SK-N-SH treated with all-trans-retinoic acid at 6 μM for 48 hours (cell line): Measurements from ENCODE around the gene ELFN2.

Experiments used
- ATAC-seq: fragments of 200-7000 bp; cut with Tn5 transposase; 3 replicates; pipeline ENCODE4 v1.9.1; 2020; ENCODE audit warnings: mild to moderate bottlenecking, moderate library complexity
- BACH2 ChIP-seq: fragments of 250-450 bp; sonication (Bioruptor Pico); IDR thresholded peaks from 2 replicates; pipeline ENCODE4 v1.9.0; 2021; ENCODE audit warnings: mild to moderate bottlenecking, borderline replicate concordance
- CREB5 ChIP-seq: fragments of 250-450 bp; sonication (Bioruptor Pico); IDR thresholded peaks from 2 replicates; pipeline ENCODE4 v1.5.1; 2020; ENCODE audit warnings: low read depth, mild to moderate bottlenecking, moderate library complexity
- CSDC2 ChIP-seq: fragments of 250-450 bp; sonication (Bioruptor Pico); IDR thresholded peaks from 2 replicates; pipeline ENCODE4 v1.5.0; 2020; ENCODE audit warnings: mild to moderate bottlenecking, moderate library complexity
- ESRRG ChIP-seq: fragments of 250-450 bp; sonication (Bioruptor Pico); IDR thresholded peaks from 2 replicates; pipeline ENCODE4 v1.6.1; 2021; ENCODE audit warnings: mild to moderate bottlenecking
- GLIS3 ChIP-seq: fragments of 250-450 bp; sonication (Bioruptor Pico); IDR thresholded peaks from 2 replicates; pipeline ENCODE4 v1.5.0; 2020; ENCODE audit warnings: mild to moderate bottlenecking, moderate library complexity
- ISL1 ChIP-seq: fragments of 250-450 bp; sonication (Bioruptor Pico); IDR thresholded peaks from 2 replicates; pipeline ENCODE4 v2.1.2; 2022; ENCODE audit warnings: mild to moderate bottlenecking, moderate library complexity
- OSR1 ChIP-seq: fragments of 250-450 bp; sonication (Bioruptor Pico); IDR thresholded peaks from 2 replicates; pipeline ENCODE4 v1.8.0; 2022; ENCODE audit warnings: moderate library complexity, mild to moderate bottlenecking, inconsistent platforms
- PATZ1 ChIP-seq: fragments of 250-450 bp; sonication (Bioruptor Pico); IDR thresholded peaks from 2 replicates; pipeline ENCODE4 v1.8.0; 2020; ENCODE audit warnings: mild to moderate bottlenecking, moderate library complexity, borderline replicate concordance
- POU6F1 ChIP-seq: fragments of 250-450 bp; sonication (Bioruptor Pico); IDR thresholded peaks from 2 replicates; pipeline ENCODE4 v1.8.0; 2021; ENCODE audit warnings: low read depth, mild to moderate bottlenecking, moderate library complexity, borderline replicate concordance
- PPARA ChIP-seq: fragments of 250-450 bp; sonication (Bioruptor Pico); IDR thresholded peaks from 2 replicates; pipeline ENCODE4 v1.5.0; 2020; ENCODE audit warnings: mild to moderate bottlenecking, borderline replicate concordance
- RARB ChIP-seq: fragments of 250-450 bp; sonication (Bioruptor Pico); IDR thresholded peaks from 2 replicates; pipeline ENCODE4 v1.8.0; 2021; ENCODE audit warnings: mild to moderate bottlenecking, moderate library complexity
- SNAI2 ChIP-seq: fragments of 250-450 bp; sonication (Bioruptor Pico); IDR thresholded peaks from 2 replicates; pipeline ENCODE4 v1.5.0; 2020; ENCODE audit warnings: mild to moderate bottlenecking, moderate library complexity
- TCF4 ChIP-seq: fragments of 250-450 bp; sonication (Bioruptor Pico); IDR thresholded peaks from 2 replicates; pipeline ENCODE4 v1.8.0; 2021; ENCODE audit warnings: mild to moderate bottlenecking, moderate library complexity, borderline replicate concordance
- TOX ChIP-seq: fragments of 250-450 bp; sonication (Bioruptor Pico); IDR thresholded peaks from 2 replicates; pipeline ENCODE4 v1.8.0; 2021; ENCODE audit warnings: mild to moderate bottlenecking, moderate library complexity, borderline replicate concordance
- TSHZ2 ChIP-seq: fragments of 250-450 bp; sonication (Bioruptor Pico); IDR thresholded peaks from 2 replicates; pipeline ENCODE4 v1.5.0; 2020; ENCODE audit warnings: mild to moderate bottlenecking, moderate library complexity
- ZC3H10 ChIP-seq: fragments of 250-450 bp; sonication (Bioruptor Pico); IDR thresholded peaks from 2 replicates; pipeline ENCODE4 v1.5.1; 2021; ENCODE audit warnings: mild to moderate bottlenecking, moderate library complexity
- ZFP3 ChIP-seq: fragments of 250-450 bp; sonication (Bioruptor Pico); IDR thresholded peaks from 2 replicates; pipeline ENCODE4 v1.5.0; 2020; ENCODE audit warnings: mild to moderate bottlenecking, moderate library complexity
- ZFP30 ChIP-seq: fragments of 450-650 bp; formaldehyde crosslinking; IDR thresholded peaks from 2 replicates; pipeline ENCODE4 v1.5.0; 2022; ENCODE audit warnings: mild to moderate bottlenecking, moderate library complexity
- ZNF565 ChIP-seq: fragments of 450-650 bp; formaldehyde crosslinking; conservative IDR thresholded peaks from 2 replicates; pipeline ENCODE4 v1.5.0; 2020; ENCODE audit warnings: low read depth, mild to moderate bottlenecking, moderate library complexity
- ZNF70 ChIP-seq: fragments of 450-650 bp; formaldehyde crosslinking; IDR thresholded peaks from 2 replicates; pipeline ENCODE4 v1.5.0; 2020; ENCODE audit warnings: mild to moderate bottlenecking, moderate library complexity
- ZNF8 ChIP-seq: fragments of 450-650 bp; formaldehyde crosslinking; IDR thresholded peaks from 2 replicates; pipeline ENCODE4 v1.5.0; 2020; ENCODE audit warnings: mild to moderate bottlenecking, moderate library complexity

ELFN2 gene

GRCh38 chr22:37451218-37451617 is 23.9 kb upstream of the ELFN2 start:
- TF ChIP-seq ISL1 (CRISPR knock-in tag) (no peak), RARB (no peak), CREB5 (CRISPR knock-in tag) (no peak), POU6F1 (CRISPR knock-in tag) (no peak), BACH2 (CRISPR knock-in tag) (no peak), SNAI2 (no peak), PPARA (CRISPR knock-in tag) (no peak), TOX (CRISPR knock-in tag) (no peak), ZFP3 (CRISPR knock-in tag) (no peak), CSDC2 (CRISPR knock-in tag) (no peak), ZNF565 (CRISPR knock-in tag) (no peak), TSHZ2 (CRISPR knock-in tag) (no peak)
- ATAC-seq: no peak

- ATAC-seq: no peak
- no peak for TF ChIP-seq ZC3H10 (CRISPR knock-in tag)
- no peak for TF ChIP-seq SNAI2
- no peak for TF ChIP-seq GLIS3 (CRISPR knock-in tag)
- no peak for TF ChIP-seq ZNF70 (CRISPR knock-in tag)
- TF ChIP-seq ESRRG (CRISPR knock-in tag): no peak
- TF ChIP-seq POU6F1 (CRISPR knock-in tag): no peak
- no peak for TF ChIP-seq TOX (CRISPR knock-in tag)
- no peak for TF ChIP-seq TCF4 (CRISPR knock-in tag)
- TF ChIP-seq CREB5 (CRISPR knock-in tag): no peak
- TF ChIP-seq ISL1 (CRISPR knock-in tag): no peak
- no peak for TF ChIP-seq ZNF565 (CRISPR knock-in tag)
- TF ChIP-seq ZFP30 (CRISPR knock-in tag): no peak
- no peak for TF ChIP-seq ZNF8 (CRISPR knock-in tag)
Measured at GRCh38 chr22:37449331-37450001, 22.2 kb upstream of the ELFN2 start.

- ATAC-seq: no peak
- TF ChIP-seq PPARA (CRISPR knock-in tag) (no peak), SNAI2 (no peak), ZFP30 (CRISPR knock-in tag) (no peak), ZNF70 (CRISPR knock-in tag) (no peak), TOX (CRISPR knock-in tag) (no peak), CREB5 (CRISPR knock-in tag) (no peak), OSR1 (CRISPR knock-in tag) (no peak), ESRRG (CRISPR knock-in tag) (no peak), TCF4 (CRISPR knock-in tag) (no peak), BACH2 (CRISPR knock-in tag) (no peak), GLIS3 (CRISPR knock-in tag) (no peak), ZNF565 (CRISPR knock-in tag) (no peak), POU6F1 (CRISPR knock-in tag) (no peak), ZNF8 (CRISPR knock-in tag) (no peak), PATZ1 (no peak)
Measured at GRCh38 chr22:37448516-37449127, 21.3 kb upstream of the ELFN2 start.
